Bronchial epithelial cell (primary cell): ENCODE measurements around the gene PCDHB13. TPM values are rescaled to one million over a fixed set of nuclear protein-coding genes. Genes with fewer than 3 reads are reported as not detected.
"Not testable (repeated sequence)": the region's sequence is repeated elsewhere in the genome, so short reads cannot be mapped to it uniquely, and the experiment has no call there.

Experiments
- DNase-seq: peaks from one replicate; pipeline ENCODE4 v3.0.0-alpha.2; 2010; ENCODE audit warnings: low read depth
- FAIRE-seq: peaks from 2 replicates; lab custom pipeline; 2011; peaks lifted over from hg19 to GRCh38; lab: Jason Lieb, UNC
- H3K27me3 ChIP-seq: 2 replicates; pipeline ENCODE4 v1.5.1; 2011; ENCODE audit warnings: low read length; ENCODE audit not compliant: control insufficient read depth, insufficient read depth
- H3K36me3 ChIP-seq: 2 replicates; pipeline ENCODE4 v1.5.1; 2011; ENCODE audit warnings: low read length; ENCODE audit not compliant: control insufficient read depth, insufficient read depth
- H3K4me3 ChIP-seq: 2 replicates; pipeline ENCODE4 v1.5.1; 2011; ENCODE audit warnings: mild to moderate bottlenecking, low read depth, low read length, control low read depth
- total RNA-seq: library from RNA; depleted of rRNA; stranded (reverse); fragments of >200 nt; gene quantifications from 2 replicates; pipeline ENCODE4 v1.2.1, GENCODE V29; 2014
- TF ChIP-seq, protein P1 (sequence below): IDR thresholded peaks from 2 replicates; pipeline ENCODE4 v1.5.1; 2011; ENCODE audit warnings: mild to moderate bottlenecking, moderate library complexity, low read length, control low read depth, inconsistent platforms; ENCODE audit not compliant: insufficient read depth, severe bottlenecking

PCDHB13 gene
- total RNA-seq, 1 donor from 2014 or later = not detected

- Histone ChIP-seq H3K27me3 (no peaks in the 10 kb centered on the region), H3K4me3 (peak within 1 kb of the TSS; percentile 8), H3K36me3 (no peaks in the 10 kb centered on the region)
- FAIRE-seq = no peak
- peak; percentile 13 for DNase-seq
- TF ChIP-seq, protein P1, sequence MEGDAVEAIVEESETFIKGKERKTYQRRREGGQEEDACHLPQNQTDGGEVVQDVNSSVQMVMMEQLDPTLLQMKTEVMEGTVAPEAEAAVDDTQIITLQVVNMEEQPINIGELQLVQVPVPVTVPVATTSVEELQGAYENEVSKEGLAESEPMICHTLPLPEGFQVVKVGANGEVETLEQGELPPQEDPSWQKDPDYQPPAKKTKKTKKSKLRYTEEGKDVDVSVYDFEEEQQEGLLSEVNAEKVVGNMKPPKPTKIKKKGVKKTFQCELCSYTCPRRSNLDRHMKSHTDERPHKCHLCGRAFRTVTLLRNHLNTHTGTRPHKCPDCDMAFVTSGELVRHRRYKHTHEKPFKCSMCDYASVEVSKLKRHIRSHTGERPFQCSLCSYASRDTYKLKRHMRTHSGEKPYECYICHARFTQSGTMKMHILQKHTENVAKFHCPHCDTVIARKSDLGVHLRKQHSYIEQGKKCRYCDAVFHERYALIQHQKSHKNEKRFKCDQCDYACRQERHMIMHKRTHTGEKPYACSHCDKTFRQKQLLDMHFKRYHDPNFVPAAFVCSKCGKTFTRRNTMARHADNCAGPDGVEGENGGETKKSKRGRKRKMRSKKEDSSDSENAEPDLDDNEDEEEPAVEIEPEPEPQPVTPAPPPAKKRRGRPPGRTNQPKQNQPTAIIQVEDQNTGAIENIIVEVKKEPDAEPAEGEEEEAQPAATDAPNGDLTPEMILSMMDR = no peak
Observed at GRCh38 chr5:141223112-141223783, 9.5 kb downstream of the PCDHB13 start, which contains the start of gene PCDHB14. Gene PCDHB14, plus strand, starts transcription at chr5:141223343. Its CDS starts 163 bp downstream, at chr5:141223506.

DNA sequence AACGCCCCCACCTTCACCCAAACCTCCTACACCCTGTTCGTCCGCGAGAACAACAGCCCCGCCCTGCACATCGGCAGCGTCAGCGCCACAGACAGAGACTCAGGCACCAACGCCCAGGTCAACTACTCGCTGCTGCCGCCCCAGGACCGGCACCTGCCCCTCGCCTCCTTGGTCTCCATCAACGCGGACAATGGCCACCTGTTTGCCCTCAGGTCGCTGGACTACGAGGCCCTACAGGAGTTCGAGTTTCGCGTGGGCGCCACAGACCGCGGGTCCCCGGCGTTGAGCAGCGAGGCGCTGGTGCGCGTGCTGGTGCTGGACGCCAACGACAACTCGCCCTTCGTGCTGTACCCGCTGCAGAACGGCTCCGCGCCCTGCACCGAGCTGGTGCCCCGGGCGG is 11.1 kb downstream of the PCDHB13 start:
- DNase-seq, H3K4me3 ChIP-seq, H3K27me3 ChIP-seq, FAIRE-seq, H3K36me3 ChIP-seq: not testable (repeated sequence)

DNA sequence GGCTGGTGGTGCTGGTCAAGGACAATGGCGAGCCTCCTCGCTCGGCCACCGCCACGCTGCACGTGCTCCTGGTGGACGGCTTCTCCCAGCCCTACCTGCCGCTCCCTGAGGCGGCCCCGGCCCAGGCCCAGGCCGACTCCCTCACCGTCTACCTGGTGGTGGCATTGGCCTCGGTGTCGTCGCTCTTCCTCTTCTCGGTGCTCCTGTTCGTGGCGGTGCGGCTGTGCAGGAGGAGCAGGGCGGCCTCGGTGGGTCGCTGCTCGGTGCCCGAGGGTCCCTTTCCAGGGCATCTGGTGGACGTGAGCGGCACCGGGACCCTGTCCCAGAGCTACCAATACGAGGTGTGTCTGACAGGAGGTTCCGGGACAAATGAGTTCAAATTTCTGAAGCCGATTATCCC is 11.7 kb downstream of the PCDHB13 start:
- H3K36me3 ChIP-seq, H3K27me3 ChIP-seq, H3K4me3 ChIP-seq, DNase-seq, FAIRE-seq: not testable (repeated sequence)

DNA sequence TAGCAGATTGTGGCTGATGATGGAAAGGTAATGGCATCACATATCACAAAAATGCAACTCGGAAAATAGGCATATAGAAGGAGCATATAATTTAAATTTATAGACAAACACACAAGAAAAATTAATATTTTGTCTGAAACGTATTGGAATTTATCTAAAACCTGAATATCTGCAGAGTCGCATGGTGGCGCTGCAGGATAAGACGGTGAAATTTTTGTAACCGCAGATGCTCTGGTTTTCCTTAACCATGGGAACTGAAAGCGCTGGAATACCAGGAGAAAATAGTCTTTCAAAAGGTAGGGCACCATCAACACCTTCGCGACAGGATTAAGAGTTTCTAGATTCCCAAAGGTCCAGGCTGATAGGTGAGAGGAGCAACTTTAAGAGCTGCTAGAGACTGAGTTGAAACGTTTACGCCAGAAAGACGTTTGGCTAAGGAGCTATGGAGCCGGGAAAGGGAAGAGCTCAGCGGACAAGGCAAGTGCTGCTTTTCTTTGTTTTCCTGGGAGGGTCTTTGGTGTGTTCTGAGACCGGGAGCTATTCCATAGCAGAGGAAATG is 20.5 kb downstream of the PCDHB13 start:
- H3K4me3 ChIP-seq = no peak overlapping the region
- no peaks in the 10 kb centered on the region for H3K36me3 ChIP-seq
- TF ChIP-seq, protein P1 = no peak
- H3K27me3 ChIP-seq = no peaks in the 10 kb centered on the region
- no peak for FAIRE-seq
- no peak for DNase-seq

DNA sequence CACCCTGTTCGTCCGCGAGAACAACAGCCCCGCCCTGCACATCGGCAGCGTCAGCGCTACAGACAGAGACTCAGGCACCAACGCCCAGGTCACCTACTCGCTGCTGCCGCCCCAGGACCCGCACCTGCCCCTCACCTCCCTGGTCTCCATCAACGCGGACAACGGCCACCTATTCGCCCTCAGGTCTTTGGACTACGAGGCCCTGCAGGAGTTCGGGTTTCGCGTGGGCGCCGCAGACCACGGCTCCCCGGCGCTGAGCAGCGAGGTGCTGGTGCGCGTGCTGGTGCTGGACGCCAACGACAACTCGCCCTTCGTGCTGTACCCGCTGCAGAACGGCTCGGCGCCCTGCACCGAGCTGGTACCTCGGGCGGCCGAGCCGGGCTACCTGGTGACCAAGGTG is 22.2 kb downstream of the PCDHB13 start:
- not testable (repeated sequence) for H3K36me3 ChIP-seq, FAIRE-seq, H3K4me3 ChIP-seq, H3K27me3 ChIP-seq, DNase-seq

- no peak for DNase-seq
- FAIRE-seq = no peak
- TF ChIP-seq, protein P1 = no peak
- Histone ChIP-seq H3K36me3 (no peaks in the 10 kb centered on the region), H3K4me3 (no peak overlapping the region), H3K27me3 (no peaks in the 10 kb centered on the region)
Observed at GRCh38 chr5:141236516-141237313, 23.0 kb downstream of the PCDHB13 start.

GRCh38 chr5:141241496-141241895 is 27.8 kb downstream of the PCDHB13 start:
- no peak overlapping the region for H3K4me3 ChIP-seq
- TF ChIP-seq, protein P1 = no peak
- no peaks in the 10 kb centered on the region for H3K27me3 ChIP-seq
- H3K36me3 ChIP-seq = no peaks in the 10 kb centered on the region
- no peak for DNase-seq
- no peak for FAIRE-seq
